Measurements from ENCODE around the gene SNRNP25. TPM values are rescaled to one million over a fixed set of nuclear protein-coding genes. Genes with fewer than 3 reads are reported as not detected.

The SNRNP25 gene
- total and polyA plus RNA-seq, 2 donors (not counting 3 experiments of a cell fraction or from before 2014, with no cell fraction given): 41.8 to 49.6 TPM

DNA sequence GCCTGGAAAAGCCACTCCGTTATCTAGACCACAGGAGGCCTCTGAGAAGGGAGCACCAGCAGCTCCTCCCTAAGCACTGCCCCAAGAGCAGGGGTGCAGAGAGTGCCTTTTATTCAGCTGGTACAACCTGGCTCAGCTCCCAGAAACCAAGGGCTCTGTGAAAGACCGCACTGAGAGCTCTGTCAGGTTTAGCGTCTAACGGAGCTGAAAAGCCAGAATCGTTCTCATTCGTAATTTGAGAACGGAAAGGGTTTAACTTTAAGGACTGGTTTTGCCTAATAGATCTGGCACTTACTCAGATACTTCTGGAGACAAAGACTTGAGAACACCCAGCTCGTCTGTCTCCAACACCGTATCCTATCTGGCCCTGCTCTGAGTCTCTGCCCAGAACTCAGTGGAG is 37.9 kb downstream of the SNRNP25 start:
- dilution Hi-C loops (cut with MboI; ENCODE audit: extremely low pct_ligation_motif_present, low sequenced_read_pairs) (no loop called here), intact Hi-C loops (cut with micrococcal nuclease) (no loop called here)
- Histone ChIP-seq H3K9me1 (replicated peaks; ENCODE audit: control insufficient read depth, extremely low read depth, insufficient read depth, low read length) (no peaks in the 10 kb centered on the region), H3K27ac (ENCODE audit: insufficient read depth, low read depth, low read length) (no peak overlapping the region), H3K27me3 (ENCODE audit: control insufficient read depth in 2 of 2, insufficient read depth in 2 of 2, low read length in 2 of 2) (no peaks in the 10 kb centered on the region), H2AFZ (ENCODE audit: low read depth, low read length) (no peak overlapping the region), H3K36me3 (ENCODE audit: control insufficient read depth in 2 of 2, extremely low read depth in 1 of 2, insufficient read depth in 2 of 2, low read length in 2 of 2) (peaks cover under 1 to 27% of the 10 kb centered on the region in 2 experiments), H3K9me3 (replicated peaks; ENCODE audit: control insufficient read depth, insufficient read depth, low read length) (no peaks in the 10 kb centered on the region), H4K20me1 (replicated peaks; ENCODE audit: control insufficient read depth, extremely low read depth, insufficient read depth, low read length) (no peaks in the 10 kb centered on the region), H3K9ac (replicated peaks; ENCODE audit: extremely low read depth, insufficient read depth, low read length) (no peak overlapping the region), H3K79me2 (ENCODE audit: control insufficient read depth, insufficient read depth, low read length) (no peaks in the 10 kb centered on the region), H3K4me1 (ENCODE audit: control insufficient read depth, extremely low read depth, insufficient read depth, low read length) (no peaks in the 10 kb centered on the region), H3K4me2 (ENCODE audit: insufficient read depth, low read length) (no peak overlapping the region), H3K4me3 (replicated peaks in 1 of 3; ENCODE audit: insufficient read depth in 1 of 3, low read depth in 1 of 3, low read length in 3 of 3) (no peak overlapping the region)
- no peak for DNase-seq (ENCODE audit: low read depth, low spot score)
- no TSS peak for BruUV-seq (replicated peaks)
- FAIRE-seq: no peak
- ChIA-PET CTCF (interaction anchor here (1.2 to 17.6 kb wide), 3 partner anchors 21 to 271 kb away, joined by 5 to 790 read pairs (median 6); partner anchors contain the start of genes MPG and RHBDF1), POLR2A (no interaction called here)
- TF ChIP-seq JUN (IDR thresholded peaks at IDR 0.05; ENCODE audit: borderline replicate concordance, insufficient read depth, insufficient read length, low read depth) (no peak), CTCF (IDR thresholded peaks at IDR 0.05; ENCODE audit: extremely low read depth in 1 of 2, insufficient read depth in 1 of 2, low read depth in 1 of 2, low read length in 2 of 2) (no peak), GATA2 (IDR thresholded peaks at IDR 0.05; ENCODE audit: insufficient read depth, insufficient read length, low read depth, low read length) (no peak), POLR2A (IDR thresholded peaks at IDR 0.05; ENCODE audit: low read depth, low read length) (no peak), POLR2AphosphoS5 (IDR thresholded peaks at IDR 0.05; ENCODE audit: insufficient read depth, low read depth, low read length) (no peak), MYC (IDR thresholded peaks at IDR 0.05; ENCODE audit: low read depth, low read length) (no peak), MAX (IDR thresholded peaks at IDR 0.05; ENCODE audit: insufficient read depth, insufficient read length) (no peak), EZH2 (IDR thresholded peaks at IDR 0.05; ENCODE audit: borderline replicate concordance, low read depth, low read length, severe bottlenecking) (no peak), FOS (IDR thresholded peaks at IDR 0.05; ENCODE audit: borderline replicate concordance, insufficient read depth, low read length) (no peak)
